Hepatocyte (in vitro differentiated cells): Measurements from ENCODE around the gene SH3RF3. TPM values are rescaled to one million over a fixed set of nuclear protein-coding genes. Genes with fewer than 3 reads are reported as not detected.

ENCODE experiments used
- DNase-seq: peaks from one replicate; pipeline ENCODE4 v3.0.0-alpha.2; 2016; ENCODE audit warnings: low spot score
- H2AFZ ChIP-seq: fragments of 200-600 bp; sonication (generic); 2 replicates; pipeline ENCODE4 v1.6.0; 2016; ENCODE audit warnings: antibody characterized with exemption, mild to moderate bottlenecking
- H3K27ac ChIP-seq: fragments of 200-600 bp; sonication (generic); 2 replicates; pipeline ENCODE4 v1.5.1; 2016; ENCODE audit warnings: mild to moderate bottlenecking
- H3K27me3 ChIP-seq: fragments of 200-600 bp; sonication (generic); 2 replicates; pipeline ENCODE4 v1.6.1; 2016
- H3K36me3 ChIP-seq: fragments of 200-600 bp; sonication (generic); replicated peaks from 2 replicates; pipeline ENCODE4 v1.5.1; 2016; ENCODE audit warnings: low read depth; ENCODE audit not compliant: insufficient read depth
- H3K4me1 ChIP-seq: fragments of 200-600 bp; sonication (generic); 2 replicates; pipeline ENCODE4 v1.5.1; 2016; ENCODE audit warnings: mild to moderate bottlenecking, moderate library complexity; ENCODE audit not compliant: insufficient read depth
- H3K4me2 ChIP-seq: fragments of 200-600 bp; sonication (generic); 2 replicates; pipeline ENCODE4 v1.6.0; 2016
- H3K4me3 ChIP-seq: fragments of 200-600 bp; sonication (generic); 2 replicates; pipeline ENCODE4 v1.5.1; 2016; ENCODE audit warnings: mild to moderate bottlenecking
- H3K79me2 ChIP-seq: fragments of 200-600 bp; sonication (generic); 2 replicates; pipeline ENCODE4 v1.6.0; 2017; ENCODE audit warnings: mild to moderate bottlenecking
- H3K9me2 ChIP-seq: fragments of 200-600 bp; sonication (generic); replicated peaks from 2 replicates; pipeline ENCODE4 v1.6.0; 2017; ENCODE audit warnings: mild to moderate bottlenecking; ENCODE audit not compliant: insufficient read depth
- H3K9me3 ChIP-seq: fragments of 200-600 bp; sonication (generic); 2 replicates; pipeline ENCODE4 v1.5.1; 2016; ENCODE audit warnings: low read depth, mild to moderate bottlenecking
- H4K20me1 ChIP-seq: fragments of 200-600 bp; sonication (generic); 2 replicates; pipeline ENCODE4 v1.6.0; 2016; ENCODE audit warnings: mild to moderate bottlenecking; ENCODE audit not compliant: insufficient read depth, poor library complexity, severe bottlenecking
- EZH2 ChIP-seq: fragments of 200-600 bp; sonication (generic); IDR thresholded peaks from 2 replicates; pipeline ENCODE4 v1.6.1; 2016; ENCODE audit warnings: antibody characterized with exemption, mild to moderate bottlenecking, borderline replicate concordance
- EZH2phosphoT487 ChIP-seq: fragments of 200-600 bp; sonication (generic); IDR thresholded peaks from one replicate; pipeline ENCODE4 v1.6.1; 2018; ENCODE audit warnings: antibody characterized with exemption, mild to moderate bottlenecking, low read depth, moderate library complexity; ENCODE audit not compliant: unreplicated experiment, severe bottlenecking
- WGBS: methylation state at CpG from one replicate; pipeline ENCODE4 v1.1.6; 2016; ENCODE audit warnings: low lambda C conversion rate; ENCODE audit errors: missing lambda C conversion rate; 5-methylcytosine and 5-hydroxymethylcytosine counted together
- polyA plus RNA-seq: library from polyadenylated mRNA; unstranded; fragments of >200 nt; fragmentation: Nextera tagmentation; extraction: Ambion mirVana; gene quantifications from 2 replicates; pipeline ENCODE4 v1.2.1, GENCODE V29; 2016
- total RNA-seq: library from RNA; depleted of rRNA; stranded (reverse); fragments of >200 nt; gene quantifications from 2 replicates; pipeline ENCODE4 v1.2.3, GENCODE V29; 2014
- TF ChIP-seq, protein P1 (sequence below): fragments of 200-600 bp; sonication (generic); IDR thresholded peaks from 2 replicates; pipeline ENCODE4 v1.5.1; 2016; ENCODE audit warnings: antibody characterized with exemption, mild to moderate bottlenecking; ENCODE audit not compliant: poor library complexity

Gene SH3RF3
- total and polyA plus RNA-seq, 2 experiments from 2014 or later: 1.9 to 2.1 TPM

DNA sequence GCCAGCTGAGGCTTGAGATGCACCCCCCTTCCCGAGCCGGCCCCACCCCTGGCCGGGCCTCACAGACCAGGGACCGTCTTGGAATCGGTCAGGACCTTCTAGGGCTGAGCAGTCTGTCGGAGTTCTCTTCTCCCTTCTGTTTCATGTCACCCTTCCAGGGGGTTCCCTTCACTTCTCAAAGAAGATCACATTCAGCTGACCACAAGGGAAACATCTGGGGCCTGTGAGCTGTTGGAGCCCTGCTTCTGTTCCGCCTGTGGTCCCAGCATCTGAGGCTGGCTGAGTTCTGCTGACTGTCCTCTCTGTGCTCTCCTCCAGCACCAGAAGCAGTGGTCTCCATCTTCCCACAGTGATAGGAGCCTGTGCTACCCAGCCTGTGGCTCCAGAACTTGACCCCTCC, 378.2 kb downstream of the SH3RF3 start:
- Histone ChIP-seq H3K27me3 (no peaks in the 10 kb centered on the region), H3K9me3 (no peaks in the 10 kb centered on the region), H3K4me2 (no peak overlapping the region), H3K27ac (no peak overlapping the region), H3K9me2 (no peaks in the 10 kb centered on the region), H4K20me1 (no peaks in the 10 kb centered on the region), H3K79me2 (no peaks in the 10 kb centered on the region), H3K4me1 (no peaks in the 10 kb centered on the region), H3K4me3 (no peak overlapping the region), H2AFZ (no peak overlapping the region), H3K36me3 (no peaks in the 10 kb centered on the region)
- TF ChIP-seq EZH2phosphoT487 (no peak), EZH2 (no peak)
- TF ChIP-seq, protein P1, sequence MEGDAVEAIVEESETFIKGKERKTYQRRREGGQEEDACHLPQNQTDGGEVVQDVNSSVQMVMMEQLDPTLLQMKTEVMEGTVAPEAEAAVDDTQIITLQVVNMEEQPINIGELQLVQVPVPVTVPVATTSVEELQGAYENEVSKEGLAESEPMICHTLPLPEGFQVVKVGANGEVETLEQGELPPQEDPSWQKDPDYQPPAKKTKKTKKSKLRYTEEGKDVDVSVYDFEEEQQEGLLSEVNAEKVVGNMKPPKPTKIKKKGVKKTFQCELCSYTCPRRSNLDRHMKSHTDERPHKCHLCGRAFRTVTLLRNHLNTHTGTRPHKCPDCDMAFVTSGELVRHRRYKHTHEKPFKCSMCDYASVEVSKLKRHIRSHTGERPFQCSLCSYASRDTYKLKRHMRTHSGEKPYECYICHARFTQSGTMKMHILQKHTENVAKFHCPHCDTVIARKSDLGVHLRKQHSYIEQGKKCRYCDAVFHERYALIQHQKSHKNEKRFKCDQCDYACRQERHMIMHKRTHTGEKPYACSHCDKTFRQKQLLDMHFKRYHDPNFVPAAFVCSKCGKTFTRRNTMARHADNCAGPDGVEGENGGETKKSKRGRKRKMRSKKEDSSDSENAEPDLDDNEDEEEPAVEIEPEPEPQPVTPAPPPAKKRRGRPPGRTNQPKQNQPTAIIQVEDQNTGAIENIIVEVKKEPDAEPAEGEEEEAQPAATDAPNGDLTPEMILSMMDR: no peak
- WGBS: 96% methylated on average over 7 of the region's 7 CpGs
- no peak for DNase-seq

DNA sequence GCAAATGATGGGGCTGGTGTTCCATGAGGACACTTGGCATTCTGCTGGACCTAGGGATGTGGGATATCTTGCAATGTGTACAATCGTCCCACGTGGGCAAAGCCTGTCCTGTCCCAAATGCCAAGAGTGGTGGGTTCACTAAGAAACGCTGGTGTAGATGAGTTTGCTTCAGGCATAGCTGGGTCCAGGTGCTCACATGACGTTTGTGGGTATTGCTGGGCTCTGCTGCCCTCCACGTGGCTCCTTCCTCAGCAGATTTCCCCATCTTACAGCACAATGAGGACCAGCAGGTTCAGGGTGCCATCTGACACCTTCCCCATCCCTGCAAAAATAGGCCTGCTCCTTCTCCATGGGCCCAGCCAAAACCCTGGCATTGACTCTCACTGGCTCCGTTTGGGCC, 378.8 kb downstream of the SH3RF3 start:
- H3K9me3 ChIP-seq: no peaks in the 10 kb centered on the region
- no peak overlapping the region for H3K4me3 ChIP-seq
- 84% methylated on average over 6 of the region's 6 CpGs for WGBS

DNA sequence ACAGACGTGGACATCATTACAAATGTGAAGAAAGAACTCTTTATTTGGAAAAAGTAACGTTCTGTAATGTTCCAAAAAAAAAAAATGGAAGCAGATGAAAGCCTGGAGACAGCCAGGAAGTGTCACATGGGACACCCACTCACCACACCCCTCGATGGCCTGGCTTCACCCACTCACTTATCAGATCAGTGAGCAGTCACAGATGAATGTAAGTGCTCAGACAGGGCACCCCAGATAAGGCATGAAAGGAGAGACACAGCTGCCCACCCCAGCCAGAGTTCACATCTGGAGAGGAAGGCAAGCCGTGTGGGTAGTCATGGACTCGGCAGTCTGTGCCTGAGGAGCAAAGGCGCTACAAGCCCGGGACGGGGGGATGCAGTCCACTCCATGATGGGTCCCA, 379.6 kb downstream of the SH3RF3 start:
- DNase-seq: no peak
- Histone ChIP-seq H4K20me1 (no peaks in the 10 kb centered on the region), H3K9me3 (no peaks in the 10 kb centered on the region), H3K4me1 (no peaks in the 10 kb centered on the region), H3K4me2 (no peak overlapping the region), H3K4me3 (no peak overlapping the region), H2AFZ (no peak overlapping the region), H3K27ac (no peak overlapping the region), H3K36me3 (no peaks in the 10 kb centered on the region), H3K79me2 (no peaks in the 10 kb centered on the region), H3K9me2 (no peaks in the 10 kb centered on the region), H3K27me3 (no peaks in the 10 kb centered on the region)
- TF ChIP-seq, protein P1: no peak
- no peak for TF ChIP-seq EZH2
- no peak for TF ChIP-seq EZH2phosphoT487
- WGBS: 84% methylated on average over 8 of the region's 8 CpGs

More for the DNA sequence above, 378.8 kb downstream of the SH3RF3 start:
- H3K27me3 ChIP-seq: no peaks in the 10 kb centered on the region
- H3K4me1 ChIP-seq: no peaks in the 10 kb centered on the region
- no peak overlapping the region for H3K27ac ChIP-seq
- H3K9me2 ChIP-seq: no peaks in the 10 kb centered on the region
- no peaks in the 10 kb centered on the region for H3K36me3 ChIP-seq
- H3K79me2 ChIP-seq: no peaks in the 10 kb centered on the region
- no peaks in the 10 kb centered on the region for H4K20me1 ChIP-seq
- DNase-seq: no peak
- no peak overlapping the region for H2AFZ ChIP-seq
- H3K4me2 ChIP-seq: no peak overlapping the region
- no peak for TF ChIP-seq EZH2
- TF ChIP-seq, protein P1: no peak
- no peak for TF ChIP-seq EZH2phosphoT487
